Keratinocyte (primary cell): ENCODE data around the gene DNASE1L2.

Experiments used
- CTCF ChIP-seq, 3 experiments: IDR thresholded peaks in 1 of 3; conservative IDR thresholded peaks in 1 of 3; optimal IDR thresholded peaks in 1 of 3; 2 replicates in 2 of 3; 3 replicates in 1 of 3; pipeline versions ENCODE3 to v1.5.1; 2011; ENCODE audit warnings: low read length in 3 of 3, mild to moderate bottlenecking in 3 of 3, moderate library complexity in 2 of 3, control low read depth in 1 of 3, inconsistent platforms in 1 of 3; ENCODE audit not compliant: insufficient read depth in 2 of 3; ENCODE audit errors: extremely low read depth in 1 of 3
- EZH2 ChIP-seq: IDR thresholded peaks from one replicate; pipeline ENCODE4 v1.6.1; 2012; ENCODE audit warnings: inconsistent platforms, mild to moderate bottlenecking, low read length, moderate library complexity

DNA sequence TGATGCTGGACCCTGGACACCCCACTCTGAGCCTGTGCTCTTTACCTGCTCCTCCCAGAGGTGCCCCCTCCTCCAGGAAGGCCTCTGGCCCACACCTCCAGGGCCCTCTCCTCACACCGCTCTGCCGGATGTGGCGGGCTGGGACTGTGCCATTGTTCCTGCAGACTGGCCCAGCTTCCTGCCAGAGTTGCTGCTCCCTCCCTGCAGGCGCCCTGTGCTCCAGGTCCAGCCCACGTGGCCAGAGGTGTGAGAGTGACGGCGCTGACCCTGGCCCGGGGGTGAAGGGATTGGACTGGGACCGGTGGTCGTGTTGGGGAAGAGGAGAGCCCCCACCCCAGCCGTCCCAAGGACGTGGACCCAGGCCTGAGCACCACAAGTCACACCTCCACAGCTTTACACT is 7.2 kb upstream of the DNASE1L2 start:
- TF ChIP-seq CTCF (optimal IDR thresholded peaks at IDR 0.05 in 1 of 3, IDR thresholded peaks at IDR 0.05 in 1 of 3, conservative IDR thresholded peaks at IDR 0.05 in 1 of 3; ENCODE audit: extremely low read depth in 1 of 3, insufficient read depth in 2 of 3, low read length in 3 of 3) (no peak), EZH2 (no peak)
